RWPE1 (cell line): ENCODE results near the gene SV2B.

Source experiments
- CTCF ChIA-PET: fragments of 350-600 bp; sonication (Branson Sonifier 250); formaldehyde crosslinking; extraction: SDS; loops from one replicate; lab custom pipeline; 2021; lab: Yijun Ruan, JAX
- POLR2A ChIA-PET: fragments of 400-600 bp; formaldehyde crosslinking; extraction: SDS; loops from one replicate; lab custom pipeline; 2020; ENCODE audit warnings: antibody characterized with exemption; ENCODE audit not compliant: low non-redundant PET; lab: Yijun Ruan, JAX
- DNase-seq: peaks from one replicate; pipeline ENCODE4 v3.0.0; 2012; ENCODE audit warnings: low spot score
- H3K27ac ChIP-seq: fragments of 450-650 bp; 2 replicates; pipeline ENCODE4 v1.5.1; 2017
- CTCF ChIP-seq: fragments of 450-650 bp; conservative IDR thresholded peaks from 2 replicates; pipeline ENCODE4 v1.5.1; 2017; ENCODE audit warnings: low read depth, mild to moderate bottlenecking

SV2B gene

GRCh38 chr15:91281947-91282346 is 181.9 kb downstream of the SV2B start:
- no peak for DNase-seq
- CTCF ChIA-PET = interaction anchor here (1.0 kb wide), 1 partner anchor 232 kb away, joined by 3 read pairs; no protein-coding TSS in a partner anchor

GRCh38 chr15:91282486-91282885 is 182.4 kb downstream of the SV2B start:
- ChIA-PET CTCF (interaction anchor here (1.0 kb wide), 1 partner anchor 233 kb away, joined by 3 read pairs; no protein-coding TSS in a partner anchor), POLR2A (no interaction called here)
- no peak for DNase-seq
- H3K27ac ChIP-seq = no peak overlapping the region
- TF ChIP-seq CTCF = no peak

More at GRCh38 chr15:91281947-91282346, 181.9 kb downstream of the SV2B start:
- H3K27ac ChIP-seq = no peak overlapping the region
- POLR2A ChIA-PET = no interaction called here
- TF ChIP-seq CTCF = no peak

GRCh38 chr15:91283155-91283554 is 183.1 kb downstream of the SV2B start:
- POLR2A ChIA-PET = no interaction called here
- no peak for DNase-seq
- CTCF ChIA-PET = interaction anchor here (0.9 kb wide), 1 partner anchor 11 kb away, joined by 3 read pairs; no protein-coding TSS in a partner anchor
- TF ChIP-seq CTCF = no peak
- H3K27ac ChIP-seq = no peak overlapping the region

- CTCF ChIA-PET = interaction anchor here (0.6 to 0.9 kb wide), 2 partner anchors 492 to 547 kb away, joined by 3 read pairs; no protein-coding TSS in a partner anchor
- POLR2A ChIA-PET = no interaction called here
- no peak for DNase-seq
- TF ChIP-seq CTCF = no peak
- no peak overlapping the region for H3K27ac ChIP-seq
Measured at GRCh38 chr15:91284758-91285466, 184.9 kb downstream of the SV2B start.

- POLR2A ChIA-PET = no interaction called here
Measured at GRCh38 chr15:91289324-91289723, 189.3 kb downstream of the SV2B start.

GRCh38 chr15:91290553-91290952 is 190.5 kb downstream of the SV2B start:
- ChIA-PET POLR2A (interaction anchor here (0.6 kb wide), 1 partner anchor 1407 kb away, joined by 4 read pairs; no protein-coding TSS in a partner anchor), CTCF (interaction anchor here (1.0 kb wide), 1 partner anchor 12 kb away, joined by 5 read pairs; no protein-coding TSS in a partner anchor)
- no peak for TF ChIP-seq CTCF
- DNase-seq = no peak
- H3K27ac ChIP-seq = no peak overlapping the region

More at GRCh38 chr15:91289324-91289723, 189.3 kb downstream of the SV2B start:
- DNase-seq = no peak
- CTCF ChIA-PET = no interaction called here
- no peak for TF ChIP-seq CTCF
- no peak overlapping the region for H3K27ac ChIP-seq
